GM19468 (cell line): Measurements from ENCODE around the gene SLC12A8.
"Not testable (repeated sequence)": the region's sequence is repeated elsewhere in the genome, so short reads cannot be mapped to it uniquely, and the experiment has no call there.

Experiments used
- ATAC-seq: cut with Tn5 transposase; IDR thresholded peaks from one replicate; pipeline ENCODE4 v1.9.1; 2021; ENCODE audit warnings: mild to moderate bottlenecking, moderate library complexity, moderate number of reproducible peaks; ENCODE audit not compliant: unreplicated experiment; ENCODE audit errors: extremely low read depth

The SLC12A8 gene

DNA sequence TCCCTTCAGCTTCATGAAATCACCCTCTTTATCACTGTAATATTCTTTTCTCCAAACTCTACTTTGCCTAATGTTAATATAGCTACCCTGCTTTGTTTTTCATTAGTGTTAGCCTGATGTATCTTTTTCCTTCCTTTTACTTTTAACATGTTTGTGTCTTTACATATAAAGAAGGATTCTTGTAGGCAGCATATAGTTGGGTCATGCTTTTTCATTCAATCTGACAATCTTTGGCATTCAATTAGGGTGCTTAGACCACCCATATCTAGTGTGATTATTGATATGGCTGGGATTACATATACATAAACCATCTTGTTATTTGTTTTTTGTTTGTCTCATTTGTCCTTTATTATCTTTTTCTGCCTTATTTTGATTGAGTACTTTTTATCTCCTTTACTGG lies 121.9 kb downstream of the SLC12A8 start:
- no peak for ATAC-seq

DNA sequence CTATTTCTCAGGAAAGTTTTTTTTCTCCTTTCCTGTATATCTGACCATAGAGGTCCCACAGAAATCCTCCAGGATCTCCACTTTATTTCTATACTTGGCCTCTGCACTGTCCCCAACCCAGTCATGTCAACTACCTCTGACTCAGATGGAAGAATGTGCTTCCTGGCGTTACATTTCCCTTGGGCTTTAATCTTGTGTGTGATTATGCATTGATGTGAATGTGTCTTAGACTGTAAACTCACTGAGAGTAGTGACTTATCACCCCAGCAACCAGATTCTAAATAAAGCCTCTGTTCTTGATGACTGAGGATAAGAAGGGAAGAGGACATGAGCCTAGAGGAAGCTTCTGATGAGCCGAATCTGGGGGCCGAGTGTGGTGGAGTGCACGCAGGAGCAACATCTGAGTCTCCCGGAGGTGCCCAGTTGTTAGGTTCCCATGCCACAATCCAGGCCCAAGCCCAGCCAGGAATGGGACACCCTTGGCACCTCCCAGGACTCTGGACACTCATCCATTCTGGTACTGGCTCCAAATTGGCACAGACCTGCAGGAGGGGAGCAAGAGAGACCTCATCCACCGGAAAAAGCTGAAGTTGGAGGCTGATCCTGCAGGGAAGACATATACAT lies 124.7 kb downstream of the SLC12A8 start:
- ATAC-seq = no peak

DNA sequence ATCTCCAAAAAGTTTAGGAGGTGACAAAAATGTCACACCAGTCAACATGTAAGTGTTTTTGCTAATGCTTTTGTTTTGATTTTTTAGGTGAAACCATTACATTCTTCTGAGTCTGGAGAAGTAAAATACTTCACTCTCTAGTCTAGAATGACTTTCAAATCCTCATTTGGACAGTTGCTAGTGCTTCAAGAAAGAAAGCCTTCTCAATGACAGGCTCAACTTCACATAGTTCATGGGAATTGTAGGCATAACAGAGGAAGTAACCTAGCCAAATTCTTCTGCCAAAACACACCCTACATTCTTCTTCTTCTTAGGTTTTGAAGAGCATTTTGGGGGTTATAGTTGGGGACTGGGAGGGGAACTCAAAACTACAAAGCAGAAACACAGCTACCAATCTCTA lies 127.4 kb downstream of the SLC12A8 start:
- no peak for ATAC-seq

DNA sequence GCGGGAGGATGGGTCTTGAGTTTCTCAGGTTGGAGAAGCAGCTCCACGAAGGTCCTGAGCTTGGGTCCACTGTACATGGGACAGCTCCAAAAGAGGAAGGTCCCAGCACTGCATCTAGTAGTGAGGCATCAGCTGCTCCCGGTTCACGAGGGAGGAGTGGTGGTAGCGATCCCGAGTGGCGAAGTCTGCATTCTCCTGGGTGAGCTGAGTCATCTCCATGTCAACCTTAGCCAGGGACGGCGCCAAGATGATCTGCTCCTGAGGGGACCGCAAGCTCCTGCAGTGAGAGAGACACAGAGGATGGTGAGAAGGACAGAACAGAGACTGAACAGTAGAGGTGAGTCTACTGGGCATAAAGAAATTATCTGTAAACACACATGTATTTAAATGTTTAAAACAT lies 128.8 kb downstream of the SLC12A8 start:
- ATAC-seq = no peak

DNA sequence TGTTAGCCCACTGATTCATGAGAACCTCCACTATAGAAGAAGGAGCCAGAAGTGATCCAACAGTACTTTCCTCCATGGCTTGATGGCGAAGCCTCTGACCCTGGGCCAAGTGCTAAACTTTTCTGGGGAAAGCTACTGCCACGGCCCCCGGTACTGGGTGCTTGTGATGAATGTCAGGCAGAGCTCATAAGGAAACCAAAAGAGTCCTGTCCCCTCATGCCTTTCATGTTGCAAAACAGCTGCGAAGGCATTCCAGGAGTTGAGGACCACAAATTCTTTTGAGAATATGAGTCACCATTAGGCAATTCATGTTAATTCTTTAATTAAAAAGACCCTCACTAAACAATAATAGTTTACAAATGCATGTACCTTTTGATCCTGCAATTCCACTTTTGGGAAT lies 130.2 kb downstream of the SLC12A8 start:
- ATAC-seq = not testable (repeated sequence)

DNA sequence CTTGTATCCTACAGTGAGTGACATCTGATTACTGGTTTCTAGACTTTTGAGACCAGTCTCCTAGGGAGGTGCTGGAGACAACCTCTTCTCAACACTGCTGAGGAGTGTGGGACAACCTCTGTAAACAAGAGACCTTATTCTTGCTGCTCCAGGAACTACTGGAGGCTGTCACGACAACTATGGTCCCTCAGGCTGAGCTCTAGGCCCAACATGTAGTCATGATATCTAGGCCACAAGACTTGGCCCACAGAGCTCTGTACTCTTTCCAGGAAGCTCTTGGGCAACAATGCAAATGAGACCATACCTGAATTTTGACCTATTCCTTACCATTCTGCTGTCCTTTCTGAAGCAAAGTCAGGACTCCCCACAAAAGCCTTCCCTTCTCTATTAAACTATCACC lies 132.5 kb downstream of the SLC12A8 start:
- no peak for ATAC-seq

DNA sequence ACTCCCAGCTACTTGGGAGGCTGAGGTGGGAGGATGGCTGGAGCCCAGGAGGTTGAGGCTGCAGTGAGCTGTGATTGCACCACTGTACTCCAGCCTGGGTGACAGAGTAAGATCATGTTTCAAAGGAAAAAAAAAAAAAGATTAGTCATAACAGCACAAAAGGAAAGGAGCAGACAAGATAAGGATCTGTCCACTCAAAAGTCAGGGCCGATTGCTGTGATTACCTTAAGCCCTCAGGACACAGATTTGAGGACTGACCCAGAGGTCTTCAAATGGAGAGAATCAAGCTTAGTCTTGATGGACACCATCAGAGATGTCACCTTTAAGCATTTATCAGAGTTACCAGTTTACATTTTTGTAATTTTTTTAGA lies 132.9 kb downstream of the SLC12A8 start:
- ATAC-seq = no peak

DNA sequence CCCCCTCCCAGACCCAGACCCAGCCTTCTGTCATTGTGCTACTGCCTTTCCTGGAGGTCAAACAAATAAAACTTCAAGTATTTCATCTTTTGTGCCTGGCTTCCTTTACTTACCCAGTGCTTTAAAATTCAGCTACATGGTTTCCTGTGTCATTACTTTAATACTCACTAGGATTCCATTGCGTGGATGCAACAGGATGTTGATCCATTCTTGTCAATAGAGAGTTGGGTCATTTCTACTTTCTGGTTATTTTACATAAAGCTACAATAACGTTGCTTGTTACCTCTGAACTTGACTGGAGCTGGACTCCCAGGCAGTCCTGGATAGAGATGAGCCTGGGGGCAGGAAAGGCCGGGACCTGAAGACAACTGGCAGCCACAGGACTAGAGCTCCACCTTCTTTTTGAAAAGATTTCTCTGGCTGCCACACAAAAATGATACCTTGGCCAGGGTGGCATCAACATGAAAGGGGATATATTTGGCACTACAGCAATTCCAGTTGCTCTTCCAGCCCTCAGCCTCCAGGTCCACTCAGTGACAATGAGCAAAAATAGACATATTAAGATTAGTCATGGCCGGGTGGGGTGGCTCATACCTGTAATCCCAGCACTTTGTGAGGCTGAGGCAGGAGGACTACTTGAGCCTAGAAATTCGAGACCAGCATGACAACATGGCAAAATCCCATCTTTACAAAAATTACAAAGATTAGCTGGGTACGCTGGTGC lies 133.4 kb downstream of the SLC12A8 start:
- ATAC-seq = no peak

DNA sequence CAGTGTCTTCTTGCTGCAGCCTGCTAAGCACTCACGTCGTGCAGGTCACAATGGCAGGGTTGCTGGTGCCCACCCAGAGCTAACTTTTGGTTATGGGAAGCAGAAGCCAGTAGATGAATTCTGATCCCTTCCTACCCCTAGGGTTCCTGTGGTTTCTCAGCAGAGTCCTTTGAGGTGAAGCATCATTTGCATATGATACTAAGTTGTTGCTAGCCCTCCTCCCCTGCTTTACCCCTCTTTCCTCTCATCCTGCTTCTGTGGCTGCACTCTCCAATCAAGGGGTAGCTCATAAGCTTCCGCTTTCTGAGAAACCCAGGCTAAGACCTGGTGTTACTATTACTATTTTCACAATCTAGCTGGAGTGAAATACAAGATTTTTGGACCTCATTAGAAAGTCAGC lies 134.7 kb downstream of the SLC12A8 start:
- no peak for ATAC-seq

DNA sequence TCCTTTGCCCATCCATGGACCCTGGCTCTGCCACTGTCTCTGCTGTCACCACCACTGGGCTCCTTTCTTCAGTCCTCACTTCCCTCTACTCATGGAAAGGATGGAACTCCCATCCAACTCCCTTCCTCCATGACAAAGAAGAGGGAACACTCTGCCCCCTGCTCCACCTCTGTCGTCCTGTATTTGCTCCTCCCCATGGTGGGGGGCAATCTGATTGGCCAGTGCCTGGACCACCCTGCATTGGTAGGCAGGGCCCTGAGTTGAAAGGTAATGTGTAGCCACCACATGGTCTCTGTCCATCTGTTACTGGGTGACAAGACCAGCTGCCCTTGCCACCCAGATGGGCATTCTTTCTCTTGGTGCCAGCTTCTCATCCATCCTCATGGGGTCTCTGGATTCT lies 136.1 kb downstream of the SLC12A8 start:
- no peak for ATAC-seq

DNA sequence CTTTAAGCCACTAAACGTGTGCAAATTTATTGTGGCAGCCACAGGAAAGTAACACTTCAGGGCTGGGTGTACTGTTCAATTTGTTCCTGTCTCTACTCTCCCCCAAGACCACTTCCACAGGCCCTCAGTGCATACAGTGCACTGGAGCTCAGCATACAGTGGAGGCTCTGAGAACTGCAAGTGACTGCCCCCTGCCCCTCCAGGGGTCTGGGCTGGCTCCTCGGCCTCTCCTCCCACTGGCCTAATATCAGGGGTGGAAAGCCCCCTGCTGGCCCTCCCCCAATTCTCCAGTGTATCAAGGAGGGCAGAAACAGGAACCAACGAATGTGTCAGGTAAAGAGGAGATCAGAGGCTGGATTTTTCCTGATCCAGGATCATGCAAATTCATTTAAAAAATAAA lies 136.8 kb downstream of the SLC12A8 start:
- no peak for ATAC-seq

DNA sequence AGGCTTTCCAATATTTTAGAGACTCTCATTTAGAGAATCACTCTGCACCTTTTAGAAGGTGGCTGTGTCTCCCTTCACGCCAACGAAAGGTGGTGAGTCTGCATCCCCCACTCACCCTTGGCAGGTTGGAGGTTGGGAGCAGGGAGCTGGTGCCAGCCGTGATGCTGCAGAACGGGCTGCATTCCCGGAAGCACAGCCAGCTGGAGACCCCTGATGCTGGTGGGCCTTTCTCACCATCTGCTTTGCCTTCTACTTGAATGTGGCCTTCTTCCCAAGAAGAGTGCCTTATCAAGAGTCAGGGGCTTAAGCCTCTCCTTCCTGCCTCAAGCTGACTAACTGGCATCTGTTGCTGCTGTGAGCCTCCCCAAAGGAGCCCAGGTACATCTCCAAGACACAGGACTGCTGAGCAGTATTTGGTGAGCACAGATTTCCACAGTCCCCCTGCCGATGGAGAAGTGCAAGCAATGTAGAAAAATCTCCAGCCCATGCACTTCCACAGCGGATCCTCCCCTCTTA lies 139.1 kb downstream of the SLC12A8 start:
- ATAC-seq = no peak

DNA sequence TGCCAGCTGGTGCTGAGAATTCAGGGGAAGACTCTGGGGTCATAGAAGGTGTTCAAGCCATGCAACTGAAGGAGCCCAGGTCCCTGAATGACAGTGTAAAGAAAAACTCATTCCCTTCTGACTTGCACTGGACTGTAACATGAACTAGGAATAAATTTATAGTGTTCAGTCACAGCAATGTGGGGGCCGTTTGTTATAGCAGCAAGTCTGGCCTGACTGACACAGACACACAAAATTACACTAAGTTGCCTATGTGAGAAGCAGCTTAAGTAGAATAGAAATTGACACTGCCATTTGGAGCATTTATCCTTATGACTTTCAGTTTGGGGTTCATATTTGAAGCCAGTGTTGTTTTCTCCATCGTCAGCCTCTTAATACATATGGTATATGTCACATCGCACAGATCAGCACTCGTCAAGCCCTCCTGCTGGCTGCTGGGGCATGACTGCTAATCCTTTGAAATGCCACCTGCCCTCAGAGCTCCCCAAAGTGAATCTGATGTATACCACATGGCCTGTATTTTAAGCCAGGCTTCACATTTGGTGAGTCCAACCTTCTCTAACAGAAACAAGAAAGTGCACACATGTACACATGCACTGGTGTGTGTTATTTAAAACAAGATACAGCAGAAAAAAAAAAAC lies 139.7 kb downstream of the SLC12A8 start:
- no peak for ATAC-seq

DNA sequence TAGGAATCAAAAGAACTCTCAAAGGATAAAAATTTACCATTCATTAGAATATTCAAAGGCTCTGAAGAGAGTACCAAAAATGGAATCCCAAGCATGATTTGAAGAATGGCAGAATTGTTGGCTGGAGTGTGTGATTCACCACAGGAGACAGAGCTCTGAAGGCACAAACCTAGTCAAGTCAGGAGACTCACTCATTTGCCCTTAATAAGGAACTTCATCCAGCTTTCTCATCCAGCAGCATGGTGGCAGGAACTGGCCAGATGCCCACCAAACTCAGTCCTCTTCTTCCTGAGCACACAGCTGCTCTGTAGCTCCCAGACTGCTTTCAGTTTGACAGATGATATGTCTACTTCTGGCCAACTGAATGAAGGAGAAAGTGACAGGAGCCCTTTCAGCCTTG lies 140.2 kb downstream of the SLC12A8 start:
- ATAC-seq = no peak

DNA sequence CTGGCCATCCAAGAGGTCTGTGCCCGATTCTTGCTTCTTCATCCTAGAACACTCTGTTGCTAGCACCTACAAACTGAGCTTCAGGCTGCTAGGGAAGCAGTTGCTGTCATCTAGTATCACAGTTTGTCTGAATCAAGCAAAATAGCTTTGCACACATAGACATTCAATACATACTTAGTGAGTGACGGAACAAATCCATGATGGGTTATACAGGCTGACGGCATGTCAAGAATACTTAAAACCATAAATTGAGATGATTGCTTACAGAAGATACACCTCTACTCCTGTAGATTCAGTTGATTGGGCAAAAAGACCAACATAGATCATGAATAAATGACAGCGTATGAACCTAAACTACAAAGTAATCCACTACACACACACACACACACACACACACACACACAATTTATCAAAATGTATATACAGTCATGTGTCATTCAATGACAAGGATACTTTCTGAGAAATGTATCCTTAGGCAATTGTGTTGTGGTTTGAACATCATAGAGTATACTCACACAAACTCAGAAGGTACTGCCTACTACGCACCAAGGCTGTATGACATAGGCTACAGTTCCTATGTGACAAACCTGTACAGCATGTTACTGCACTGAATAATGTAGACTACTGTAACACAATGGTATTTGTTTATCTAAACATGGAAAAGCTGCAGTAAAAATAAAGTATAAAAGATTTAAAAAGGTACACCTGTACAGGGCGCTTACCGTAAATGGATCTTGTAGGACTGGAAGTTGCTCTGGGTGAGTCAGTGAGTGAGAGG lies 142.4 kb downstream of the SLC12A8 start:
- ATAC-seq = no peak

DNA sequence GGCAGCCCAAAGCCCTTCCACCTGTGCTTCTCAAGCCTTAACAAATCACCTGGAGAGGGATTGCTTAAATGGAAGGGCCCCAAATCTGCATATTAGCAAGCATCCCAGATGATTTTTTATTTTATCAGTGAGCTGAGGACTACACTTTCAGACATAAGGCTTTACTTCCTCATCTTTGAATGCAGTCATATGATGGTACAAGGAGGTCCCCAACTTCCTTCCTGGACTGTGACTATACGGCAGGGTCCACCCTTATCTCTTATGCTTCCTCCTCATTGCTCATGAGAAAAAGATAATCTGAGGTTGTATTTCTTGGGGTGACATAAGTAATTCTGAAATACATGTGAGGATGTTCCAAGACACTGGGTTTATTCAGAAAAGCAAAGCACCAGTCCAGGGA lies 143.1 kb downstream of the SLC12A8 start:
- ATAC-seq = no peak

DNA sequence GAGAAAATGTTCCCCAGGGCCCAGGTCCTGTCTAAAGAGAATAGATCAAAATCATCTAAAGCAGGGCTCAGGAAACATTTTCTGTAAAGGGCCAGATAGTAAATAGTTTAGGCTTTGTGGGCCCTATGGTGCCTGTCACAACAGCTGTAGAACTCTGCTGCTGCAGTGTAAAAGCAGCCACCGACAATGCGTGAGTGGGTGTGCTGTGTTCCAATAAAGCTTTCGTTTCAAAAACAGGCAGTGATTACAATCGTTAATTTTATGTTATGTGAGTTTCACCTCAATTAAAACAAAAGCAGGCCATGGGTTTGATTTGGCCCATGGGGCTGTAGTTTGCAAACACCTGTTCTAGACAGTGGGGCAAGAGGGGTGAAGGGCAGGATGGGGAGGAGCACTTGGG lies 144.3 kb downstream of the SLC12A8 start:
- ATAC-seq = no peak

DNA sequence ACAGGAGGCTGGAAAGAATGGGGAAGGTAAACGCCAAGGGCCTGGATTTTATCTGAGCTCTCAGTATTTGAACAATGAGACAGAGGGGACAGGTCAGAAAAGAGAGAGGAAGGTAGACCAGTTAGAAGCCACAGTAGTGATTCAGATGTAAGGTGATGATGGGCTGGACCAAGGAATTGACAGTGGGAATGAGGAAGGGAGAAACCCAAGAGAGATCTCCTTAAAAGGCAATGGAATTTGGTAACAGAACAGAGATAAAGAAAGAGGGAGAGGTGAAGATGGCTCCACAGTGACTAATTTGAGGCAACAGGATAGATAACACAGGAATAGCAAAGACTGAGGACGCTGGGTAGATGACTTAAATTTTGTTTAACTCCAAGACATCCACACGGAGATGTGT lies 145.3 kb downstream of the SLC12A8 start:
- no peak for ATAC-seq

DNA sequence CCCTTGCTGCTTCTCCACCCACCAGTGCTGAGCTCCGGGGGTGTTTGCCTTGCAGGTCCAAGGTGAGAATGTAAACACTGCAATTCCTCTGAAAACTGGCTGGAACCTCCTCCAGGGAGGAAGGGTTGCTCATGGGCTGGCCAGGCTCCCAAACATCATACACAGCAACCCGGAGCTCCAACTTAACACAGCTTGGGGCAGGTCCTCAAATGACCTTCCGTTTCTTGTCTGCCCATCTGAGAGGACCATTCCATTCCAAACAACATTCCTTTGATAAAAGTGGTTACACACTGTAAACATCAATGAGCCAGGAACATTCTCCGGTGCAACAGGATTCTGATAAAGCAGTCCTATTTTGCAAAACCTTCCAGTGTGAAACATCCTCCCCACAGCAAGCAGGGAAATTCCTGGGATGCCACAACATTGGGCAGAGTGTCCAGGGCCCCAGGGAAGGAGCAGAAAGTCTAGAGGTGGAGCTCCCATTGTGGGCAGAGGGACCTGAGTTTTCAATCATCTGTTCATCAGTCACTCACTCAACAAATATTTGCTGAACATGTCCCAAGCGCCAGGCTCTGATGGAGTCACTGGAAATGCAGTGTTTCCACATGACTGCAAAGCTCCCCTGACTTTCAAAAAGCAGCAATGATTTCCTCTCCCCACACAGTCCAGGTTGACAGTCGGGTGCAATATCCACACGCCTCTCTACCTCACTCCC lies 149.5 kb downstream of the SLC12A8 start:
- ATAC-seq = no peak

DNA sequence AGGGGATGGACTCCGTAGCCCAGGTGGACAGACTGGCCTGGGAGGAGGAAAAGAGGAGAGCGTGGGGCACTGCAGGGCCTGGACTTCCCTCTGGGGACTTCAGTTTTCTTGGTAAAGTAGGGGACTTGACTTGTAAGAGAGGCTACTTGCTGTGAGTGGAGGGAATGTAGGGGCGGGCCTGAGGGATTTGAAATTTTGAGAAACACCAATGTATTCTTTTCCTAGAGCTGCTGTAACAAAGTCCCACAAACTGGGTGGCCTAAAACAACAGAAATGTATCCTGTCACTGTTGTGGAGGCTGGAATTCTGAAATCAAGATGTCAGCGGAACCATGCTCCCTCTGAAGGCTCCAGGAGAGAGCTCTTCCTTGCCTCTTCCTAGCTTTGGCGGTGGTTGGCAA lies 150.9 kb downstream of the SLC12A8 start:
- no peak for ATAC-seq
